Transverse colon (tissue), 4 donors: ENCODE measurements around the gene GPHA2. TPM values are rescaled to one million over a fixed set of nuclear protein-coding genes. Genes with fewer than 3 reads are reported as not detected.

Experiments used
- DNase-seq: peaks from one replicate; pipeline ENCODE4 v3.0.0-alpha.2; 2019
- H3K27ac ChIP-seq, 4 donors: fragments of 200-600 bp; sonication (generic); 2 replicates each; pipeline ENCODE4 v1.5.1; 2016 to 2018; ENCODE audit warnings: inconsistent platforms in 4 of 4
- H3K27me3 ChIP-seq: fragments of 200-600 bp; sonication (generic); 2 replicates; pipeline ENCODE4 v1.5.1; 2017; ENCODE audit warnings: inconsistent platforms
- H3K36me3 ChIP-seq, 4 donors: fragments of 200-600 bp; sonication (generic); 2 replicates each; pipeline ENCODE4 v1.5.1; 2017 to 2019; ENCODE audit warnings: inconsistent platforms in 4 of 4
- H3K4me1 ChIP-seq, 4 donors: fragments of 200-600 bp; sonication (generic); 2 replicates each; pipeline ENCODE4 v1.5.1; 2017 to 2020; ENCODE audit warnings: inconsistent platforms in 4 of 4
- H3K4me3 ChIP-seq, 4 donors: fragments of 200-600 bp; sonication (generic); 1 replicate in 1 of 4; 2 replicates in 3 of 4; pipeline versions ENCODE4 v1.5.1 to v1.6.1; 2017 to 2019; ENCODE audit warnings: inconsistent platforms in 4 of 4
- H3K9me3 ChIP-seq, 2 donors: fragments of 200-600 bp; sonication (generic); 2 replicates each; pipeline ENCODE4 v1.5.1; 2017 to 2019; ENCODE audit warnings: inconsistent platforms in 2 of 2
- CTCF ChIP-seq, 5 experiments: fragments of 200-600 bp in 3 of 5; fragments of 450-650 bp in 2 of 5; sonication (generic) in 3 of 5; IDR thresholded peaks; 1 replicate in 2 of 5; 2 replicates in 3 of 5; pipeline ENCODE4 v1.5.1; 2016 to 2017; ENCODE audit warnings: antibody characterized with exemption in 5 of 5, inconsistent platforms in 3 of 5, mild to moderate bottlenecking in 2 of 5, moderate library complexity in 1 of 5
- EP300 ChIP-seq: sonication (generic); formaldehyde crosslinking; IDR thresholded peaks from one replicate; pipeline ENCODE4 v1.6.1; 2017; ENCODE audit warnings: antibody characterized with exemption, low read depth
- POLR2A ChIP-seq: fragments of 450-650 bp; IDR thresholded peaks from one replicate; pipeline ENCODE4 v1.6.1; 2016; ENCODE audit warnings: antibody characterized with exemption, mild to moderate bottlenecking, moderate library complexity
- POLR2AphosphoS5 ChIP-seq, 3 donors: sonication (generic); formaldehyde crosslinking; IDR thresholded peaks; one replicate each; pipeline ENCODE4 v1.6.1; 2016; ENCODE audit warnings: antibody characterized with exemption in 3 of 3
- WGBS, 2 donors: methylation state at CpG; one replicate each; pipeline ENCODE4 v1.1.5; 2018; ENCODE audit warnings: low coverage in 1 of 2; 5-methylcytosine and 5-hydroxymethylcytosine counted together
- in situ Hi-C, 4 donors: fragments of 200-750 bp; cut with MboI; loops; one replicate each; pipeline versions ENCODE4 v1.15.0 to v1.15.1; 2017; ENCODE audit warnings: low sequenced_read_pairs in 3 of 4, low pct_ligation_motif_present in 1 of 4, low pct_unique_long_range_greater_than_20kb in 1 of 4
- intact Hi-C: fragments of 100-400 bp; cut with DNase I; formaldehyde crosslinking; loops from one replicate; pipeline ENCODE4 v1.15.1; 2023; ENCODE audit warnings: low total_unique reads
- total RNA-seq, 4 donors: library from RNA; depleted of rRNA; stranded (reverse); fragments of >200 nt; gene quantifications; one replicate each; pipeline ENCODE4 v1.1.0, GENCODE V29; 2016

Gene GPHA2
- total RNA-seq, 4 donors from 2014 or later = 6.0 TPM; not detected in 3

- in situ Hi-C loops = no loop called here
- intact Hi-C loops = no loop called here
- no peak for DNase-seq
- H3K9me3 ChIP-seq = no peaks in the 10 kb centered on the region
- H3K36me3 ChIP-seq = peaks cover 0 to 26% (median 12%) of the 10 kb centered on the region in 4 donors
- H3K4me3 ChIP-seq = no peak overlapping the region
- H3K27ac ChIP-seq = no peak overlapping the region
- TF ChIP-seq EP300 = no peak
- no peak for TF ChIP-seq POLR2AphosphoS5 (IDR thresholded peaks at IDR 0.05)
- H3K27me3 ChIP-seq = no peaks in the 10 kb centered on the region
- peaks cover 0 to 3% (median 0%) of the 10 kb centered on the region in 4 donors for H3K4me1 ChIP-seq
- WGBS, 2 donors = 99 to 100% methylated on average over 2 to 7 of the region's 7 CpGs
Measured at GRCh38 chr11:64931290-64931689, 4.4 kb downstream of the GPHA2 start.

- Histone ChIP-seq H3K4me1 (peaks cover 8 to 12% (median 9%) of the 10 kb centered on the region in 4 donors), H3K4me3 (no peak overlapping the region), H3K27me3 (no peaks in the 10 kb centered on the region), H3K27ac (no peak overlapping the region), H3K36me3 (peaks cover 0 to 26% (median 12%) of the 10 kb centered on the region in 4 donors), H3K9me3 (no peaks in the 10 kb centered on the region)
- no peak for DNase-seq
- in situ Hi-C loops (no loop called here), intact Hi-C loops (no loop called here)
- 100% methylated on average over 1 to 6 of the region's 6 CpGs for WGBS, 2 donors
- TF ChIP-seq POLR2A = no peak
- TF ChIP-seq EP300 = no peak
- no peak for TF ChIP-seq CTCF (IDR thresholded peaks at IDR 0.05)
- TF ChIP-seq POLR2AphosphoS5 (IDR thresholded peaks at IDR 0.05) = no peak
Measured at GRCh38 chr11:64930340-64930739, 5.4 kb downstream of the GPHA2 start.

GRCh38 chr11:64929625-64930024 is 6.1 kb downstream of the GPHA2 start:
- Histone ChIP-seq H3K27me3 (no peaks in the 10 kb centered on the region), H3K36me3 (peaks cover 0 to 26% (median 12%) of the 10 kb centered on the region in 4 donors), H3K9me3 (no peaks in the 10 kb centered on the region), H3K4me3 (no peak overlapping the region), H3K27ac (no peak overlapping the region), H3K4me1 (peaks cover 8 to 18% (median 12%) of the 10 kb centered on the region in 4 donors)
- DNase-seq = no peak
- TF ChIP-seq POLR2AphosphoS5 (IDR thresholded peaks at IDR 0.05) = no peak
- TF ChIP-seq POLR2A = no peak
- TF ChIP-seq EP300 = no peak
- in situ Hi-C loops = no loop called here
- intact Hi-C loops = loop anchor here (5.0 kb wide), 1 partner anchor 68 kb away; the partner anchor contains the start of gene BATF2
- 93 to 100% methylated on average over 6 to 7 of the region's 7 CpGs for WGBS, 2 donors

GRCh38 chr11:64928957-64929356 is 6.7 kb downstream of the GPHA2 start:
- H3K27ac ChIP-seq = no peak overlapping the region
- WGBS, 2 donors = 93% methylated on average over 2 of the region's 2 CpGs
- H3K9me3 ChIP-seq = no peaks in the 10 kb centered on the region
- peaks cover 8 to 22% (median 12%) of the 10 kb centered on the region in 4 donors for H3K4me1 ChIP-seq
- TF ChIP-seq EP300 (no peak), POLR2AphosphoS5 (IDR thresholded peaks at IDR 0.05) (no peak), CTCF (IDR thresholded peaks at IDR 0.05) (no peak), POLR2A (no peak)
- H3K27me3 ChIP-seq = no peaks in the 10 kb centered on the region
- H3K4me3 ChIP-seq = no peak overlapping the region
- H3K36me3 ChIP-seq = peaks cover 0 to 26% (median 12%) of the 10 kb centered on the region in 4 donors
- in situ Hi-C loops (no loop called here), intact Hi-C loops (loop anchor here (5.0 kb wide), 1 partner anchor 68 kb away; the partner anchor contains the start of gene BATF2)
- DNase-seq = no peak

GRCh38 chr11:64926689-64927088 is 9.0 kb downstream of the GPHA2 start:
- no peaks in the 10 kb centered on the region for H3K9me3 ChIP-seq
- no peak for DNase-seq
- TF ChIP-seq CTCF (IDR thresholded peaks at IDR 0.05) (no peak), POLR2AphosphoS5 (IDR thresholded peaks at IDR 0.05) (no peak), POLR2A (no peak), EP300 (no peak)
- H3K27ac ChIP-seq = no peak overlapping the region
- H3K4me1 ChIP-seq = peaks cover 8 to 29% (median 19%) of the 10 kb centered on the region in 4 donors
- no peaks in the 10 kb centered on the region for H3K27me3 ChIP-seq
- in situ Hi-C loops = no loop called here
- intact Hi-C loops = loop anchor here (5.0 kb wide), 1 partner anchor 71 kb away; the partner anchor contains the start of gene BATF2
- H3K4me3 ChIP-seq = no peak overlapping the region
- WGBS, 2 donors = 80% methylated on average over 22 of the region's 22 CpGs; no CpG with 5 or more reads in 1 of the 2 donors
- H3K36me3 ChIP-seq = peaks cover 0 to 24% (median 8%) of the 10 kb centered on the region in 4 donors
